GM12864 (cell line): ENCODE measurements around the gene OXGR1.

Experiments used
- DNase-seq: peaks from one replicate; pipeline ENCODE4 v3.0.0-alpha.2; 2011; ENCODE audit warnings: low read depth
- H3K4me3 ChIP-seq: 2 replicates; pipeline ENCODE4 v1.5.1; 2011; ENCODE audit warnings: mild to moderate bottlenecking, low read depth, low read length, control low read depth
- CTCF ChIP-seq: IDR thresholded peaks from 2 replicates; pipeline ENCODE4 v1.5.1; 2011; ENCODE audit warnings: low read depth, mild to moderate bottlenecking, moderate library complexity, low read length, control low read depth, inconsistent platforms; ENCODE audit errors: missing control alignments

OXGR1 gene

GRCh38 chr13:97004096-97004876 lies 10.0 kb upstream of the OXGR1 start:
- no peak for DNase-seq
- no peak overlapping the region for H3K4me3 ChIP-seq
- no peak for TF ChIP-seq CTCF

GRCh38 chr13:97003071-97003470 lies 8.8 kb upstream of the OXGR1 start:
- no peak overlapping the region for H3K4me3 ChIP-seq
- no peak for TF ChIP-seq CTCF
- DNase-seq = no peak

- no peak overlapping the region for H3K4me3 ChIP-seq
- no peak for TF ChIP-seq CTCF
- DNase-seq = no peak
Measured at GRCh38 chr13:97002581-97002980, 8.3 kb upstream of the OXGR1 start.

- TF ChIP-seq CTCF = no peak
- H3K4me3 ChIP-seq = no peak overlapping the region
- no peak for DNase-seq
Measured at GRCh38 chr13:97001636-97002035, 7.4 kb upstream of the OXGR1 start.

GRCh38 chr13:97000295-97000925 lies 6.1 kb upstream of the OXGR1 start:
- H3K4me3 ChIP-seq = no peak overlapping the region
- TF ChIP-seq CTCF = no peak
- DNase-seq = no peak

- no peak for TF ChIP-seq CTCF
- no peak for DNase-seq
- H3K4me3 ChIP-seq = no peak overlapping the region
Measured at GRCh38 chr13:96999091-96999490, 4.8 kb upstream of the OXGR1 start.

GRCh38 chr13:96998051-96998450 lies 3.8 kb upstream of the OXGR1 start:
- DNase-seq = no peak
- no peak overlapping the region for H3K4me3 ChIP-seq
- TF ChIP-seq CTCF = no peak
